ENCODE measurements around the gene HMBS.

The HMBS gene

GRCh38 chr11:119085437-119085847 is 761 bp downstream of the HMBS start:
- H2AK5ac ChIP-seq (ENCODE audit: low read depth, low read length) = no peak overlapping the region
- H3K18ac ChIP-seq (ENCODE audit: low read length) = peak overlapping the region; percentile 74
- peak overlapping the region; percentile 89 for H3K9ac ChIP-seq (ENCODE audit: low read depth, low read length, poor library complexity)
- H2BK5ac ChIP-seq (ENCODE audit: low read length) = peak overlapping the region; percentile 97
- H3K4ac ChIP-seq (ENCODE audit: low read length) = no peak overlapping the region
- DNase-seq (ENCODE audit: low spot score) = no peak
- H3K9me3 ChIP-seq (replicated peaks in 1 of 2; ENCODE audit: control insufficient read depth in 2 of 2, insufficient read depth in 1 of 2, low read depth in 1 of 2, low read length in 2 of 2) = no peaks in the 10 kb centered on the region
- H2BK12ac ChIP-seq (ENCODE audit: low read length) = no peak overlapping the region
- H2BK120ac ChIP-seq (ENCODE audit: low read depth, low read length) = no peak overlapping the region
- H3K79me1 ChIP-seq (ENCODE audit: low read depth, low read length) = peaks cover 7% of the 10 kb centered on the region
- no peaks in the 10 kb centered on the region for H3K27me3 ChIP-seq (ENCODE audit: control insufficient read depth in 3 of 3, insufficient read depth in 3 of 3, low read depth in 1 of 3, low read length in 3 of 3)
- H2AFZ ChIP-seq (ENCODE audit: low read length) = peak overlapping the region; percentile 94
- peak overlapping the region; percentile 23 for H3K23ac ChIP-seq (ENCODE audit: low read depth, low read length, poor library complexity)
- H4K91ac ChIP-seq (ENCODE audit: low read depth, low read length, poor library complexity) = no peak overlapping the region
- H3K4me2 ChIP-seq (ENCODE audit: insufficient read depth, low read length, poor library complexity, severe bottlenecking) = peak overlapping the region; percentile 90
- H3K36me3 ChIP-seq (replicated peaks in 1 of 2; ENCODE audit: control insufficient read depth in 2 of 2, insufficient read depth in 2 of 2, low read length in 2 of 2) = peaks cover 17 to 39% of the 10 kb centered on the region in 2 donors
- peak overlapping the region; percentile 74 to 88 for H3K4me3 ChIP-seq (ENCODE audit: low read length in 2 of 2)
- WGBS, 2 donors (ENCODE audit: extremely low coverage in 2 of 2, insufficient read length in 2 of 2, insufficient replicate concordance in 1 of 2) = no CpG with 5 or more reads among the region's 13 CpGs
- peaks cover 6% of the 10 kb centered on the region in 2 donors for H3K4me1 ChIP-seq (ENCODE audit: control insufficient read depth in 2 of 2, insufficient read depth in 1 of 2, low read depth in 1 of 2, low read length in 2 of 2)
- H2BK15ac ChIP-seq (ENCODE audit: low read length) = no peak overlapping the region
- peak overlapping the region; percentile 31 for H3K14ac ChIP-seq (ENCODE audit: low read length)
- no peak overlapping the region for H4K8ac ChIP-seq (ENCODE audit: low read depth, low read length)
- H3K27ac ChIP-seq (replicated peaks; ENCODE audit: low read length) = peak overlapping the region; percentile 61

GRCh38 chr11:119087123-119087522 is 2.4 kb downstream of the HMBS start:
- no peak overlapping the region for H2BK15ac ChIP-seq (ENCODE audit: low read length)
- DNase-seq (ENCODE audit: low spot score) = no peak
- no peak overlapping the region for H3K4me3 ChIP-seq (ENCODE audit: low read length in 2 of 2)
- no peak overlapping the region for H3K9ac ChIP-seq (ENCODE audit: low read depth, low read length, poor library complexity)
- H2BK12ac ChIP-seq (ENCODE audit: low read length) = no peak overlapping the region
- no CpG with 5 or more reads among the region's 6 CpGs for WGBS, 2 donors (ENCODE audit: extremely low coverage in 2 of 2, insufficient read length in 2 of 2, insufficient replicate concordance in 1 of 2)
- peaks cover 9% of the 10 kb centered on the region for H3K79me1 ChIP-seq (ENCODE audit: low read depth, low read length)
- no peak overlapping the region for H2AK5ac ChIP-seq (ENCODE audit: low read depth, low read length)
- H3K4me2 ChIP-seq (ENCODE audit: insufficient read depth, low read length, poor library complexity, severe bottlenecking) = no peak overlapping the region
- peaks cover 8 to 9% of the 10 kb centered on the region in 2 donors for H3K4me1 ChIP-seq (ENCODE audit: control insufficient read depth in 2 of 2, insufficient read depth in 1 of 2, low read depth in 1 of 2, low read length in 2 of 2)
- no peak overlapping the region for H4K91ac ChIP-seq (ENCODE audit: low read depth, low read length, poor library complexity)
- H3K14ac ChIP-seq (ENCODE audit: low read length) = no peak overlapping the region
- H2BK120ac ChIP-seq (ENCODE audit: low read depth, low read length) = no peak overlapping the region
- no peaks in the 10 kb centered on the region for H3K27me3 ChIP-seq (ENCODE audit: control insufficient read depth in 3 of 3, insufficient read depth in 3 of 3, low read depth in 1 of 3, low read length in 3 of 3)
- H2AFZ ChIP-seq (ENCODE audit: low read length) = no peak overlapping the region
- H3K36me3 ChIP-seq (replicated peaks in 1 of 2; ENCODE audit: control insufficient read depth in 2 of 2, insufficient read depth in 2 of 2, low read length in 2 of 2) = peaks cover 10 to 37% of the 10 kb centered on the region in 2 donors
- no peak overlapping the region for H2BK5ac ChIP-seq (ENCODE audit: low read length)
- H3K18ac ChIP-seq (ENCODE audit: low read length) = no peak overlapping the region
- H4K8ac ChIP-seq (ENCODE audit: low read depth, low read length) = no peak overlapping the region
- H3K9me3 ChIP-seq (replicated peaks in 1 of 2; ENCODE audit: control insufficient read depth in 2 of 2, insufficient read depth in 1 of 2, low read depth in 1 of 2, low read length in 2 of 2) = no peaks in the 10 kb centered on the region
- H3K4ac ChIP-seq (ENCODE audit: low read length) = no peak overlapping the region
- no peak overlapping the region for H3K27ac ChIP-seq (replicated peaks; ENCODE audit: low read length)
- no peak overlapping the region for H3K23ac ChIP-seq (ENCODE audit: low read depth, low read length, poor library complexity)

GRCh38 chr11:119087747-119088241 is 3.1 kb downstream of the HMBS start:
- H2AFZ ChIP-seq (ENCODE audit: low read length) = no peak overlapping the region
- no peak overlapping the region for H3K4me2 ChIP-seq (ENCODE audit: insufficient read depth, low read length, poor library complexity, severe bottlenecking)
- H4K8ac ChIP-seq (ENCODE audit: low read depth, low read length) = no peak overlapping the region
- no peaks in the 10 kb centered on the region for H3K27me3 ChIP-seq (ENCODE audit: control insufficient read depth in 3 of 3, insufficient read depth in 3 of 3, low read depth in 1 of 3, low read length in 3 of 3)
- H3K79me1 ChIP-seq (ENCODE audit: low read depth, low read length) = peaks cover 13% of the 10 kb centered on the region
- H3K4me1 ChIP-seq (ENCODE audit: control insufficient read depth in 2 of 2, insufficient read depth in 1 of 2, low read depth in 1 of 2, low read length in 2 of 2) = peaks cover 15 to 16% of the 10 kb centered on the region in 2 donors
- no peak overlapping the region for H3K4me3 ChIP-seq (ENCODE audit: low read length in 2 of 2)
- no peak overlapping the region for H2BK12ac ChIP-seq (ENCODE audit: low read length)
- no peak overlapping the region for H2BK120ac ChIP-seq (ENCODE audit: low read depth, low read length)
- no peaks in the 10 kb centered on the region for H3K9me3 ChIP-seq (replicated peaks in 1 of 2; ENCODE audit: control insufficient read depth in 2 of 2, insufficient read depth in 1 of 2, low read depth in 1 of 2, low read length in 2 of 2)
- WGBS, 2 donors (ENCODE audit: extremely low coverage in 2 of 2, insufficient read length in 2 of 2, insufficient replicate concordance in 1 of 2) = no CpG with 5 or more reads among the region's 2 CpGs
- no peak overlapping the region for H4K91ac ChIP-seq (ENCODE audit: low read depth, low read length, poor library complexity)
- H2BK5ac ChIP-seq (ENCODE audit: low read length) = no peak overlapping the region
- H3K27ac ChIP-seq (replicated peaks; ENCODE audit: low read length) = no peak overlapping the region
- no peak overlapping the region for H3K9ac ChIP-seq (ENCODE audit: low read depth, low read length, poor library complexity)
- H2AK5ac ChIP-seq (ENCODE audit: low read depth, low read length) = no peak overlapping the region
- no peak for DNase-seq (ENCODE audit: low spot score)
- H3K14ac ChIP-seq (ENCODE audit: low read length) = no peak overlapping the region
- no peak overlapping the region for H2BK15ac ChIP-seq (ENCODE audit: low read length)
- no peak overlapping the region for H3K4ac ChIP-seq (ENCODE audit: low read length)
- no peak overlapping the region for H3K18ac ChIP-seq (ENCODE audit: low read length)
- no peak overlapping the region for H3K23ac ChIP-seq (ENCODE audit: low read depth, low read length, poor library complexity)
- H3K36me3 ChIP-seq (replicated peaks in 1 of 2; ENCODE audit: control insufficient read depth in 2 of 2, insufficient read depth in 2 of 2, low read length in 2 of 2) = peaks cover 16 to 41% of the 10 kb centered on the region in 2 donors

- no peak overlapping the region for H3K4ac ChIP-seq (ENCODE audit: low read length)
- no CpG with 5 or more reads among the region's 9 CpGs for WGBS, 2 donors (ENCODE audit: extremely low coverage in 2 of 2, insufficient read length in 2 of 2, insufficient replicate concordance in 1 of 2)
- peaks cover 18 to 22% of the 10 kb centered on the region in 2 donors for H3K4me1 ChIP-seq (ENCODE audit: control insufficient read depth in 2 of 2, insufficient read depth in 1 of 2, low read depth in 1 of 2, low read length in 2 of 2)
- H2BK5ac ChIP-seq (ENCODE audit: low read length) = no peak overlapping the region
- no peak for DNase-seq (ENCODE audit: low spot score)
- H3K79me1 ChIP-seq (ENCODE audit: low read depth, low read length) = peaks cover 13% of the 10 kb centered on the region
- no peak overlapping the region for H2BK15ac ChIP-seq (ENCODE audit: low read length)
- no peaks in the 10 kb centered on the region for H3K9me3 ChIP-seq (replicated peaks in 1 of 2; ENCODE audit: control insufficient read depth in 2 of 2, insufficient read depth in 1 of 2, low read depth in 1 of 2, low read length in 2 of 2)
- no peak overlapping the region for H2BK12ac ChIP-seq (ENCODE audit: low read length)
- no peak overlapping the region for H2BK120ac ChIP-seq (ENCODE audit: low read depth, low read length)
- H3K9ac ChIP-seq (ENCODE audit: low read depth, low read length, poor library complexity) = no peak overlapping the region
- H3K4me3 ChIP-seq (ENCODE audit: low read length in 2 of 2) = no peak overlapping the region
- no peaks in the 10 kb centered on the region for H3K27me3 ChIP-seq (ENCODE audit: control insufficient read depth in 3 of 3, insufficient read depth in 3 of 3, low read depth in 1 of 3, low read length in 3 of 3)
- peaks cover 23 to 47% of the 10 kb centered on the region in 2 donors for H3K36me3 ChIP-seq (replicated peaks in 1 of 2; ENCODE audit: control insufficient read depth in 2 of 2, insufficient read depth in 2 of 2, low read length in 2 of 2)
- no peak overlapping the region for H2AFZ ChIP-seq (ENCODE audit: low read length)
- no peak overlapping the region for H3K23ac ChIP-seq (ENCODE audit: low read depth, low read length, poor library complexity)
- H3K18ac ChIP-seq (ENCODE audit: low read length) = no peak overlapping the region
- no peak overlapping the region for H3K4me2 ChIP-seq (ENCODE audit: insufficient read depth, low read length, poor library complexity, severe bottlenecking)
- no peak overlapping the region for H2AK5ac ChIP-seq (ENCODE audit: low read depth, low read length)
- no peak overlapping the region for H4K91ac ChIP-seq (ENCODE audit: low read depth, low read length, poor library complexity)
- no peak overlapping the region for H3K14ac ChIP-seq (ENCODE audit: low read length)
- no peak overlapping the region for H4K8ac ChIP-seq (ENCODE audit: low read depth, low read length)
- H3K27ac ChIP-seq (replicated peaks; ENCODE audit: low read length) = no peak overlapping the region
Observed at GRCh38 chr11:119088406-119088805, 3.7 kb downstream of the HMBS start.
